Measurements from ENCODE around the gene LRRC41. TPM values are rescaled to one million over a fixed set of nuclear protein-coding genes. Genes with fewer than 3 reads are reported as not detected.
A peak's percentile ranks its signal among the peaks of the same experiment; 100 is the strongest.
"Not testable (repeated sequence)": the region's sequence is repeated elsewhere in the genome, so short reads cannot be mapped to it uniquely, and the experiment has no call there.

LRRC41 gene
- total and polyA plus RNA-seq, 7 donors = 34.1 to 76.7 (median 53.7) TPM

GRCh38 chr1:46248122-46248920 is 55.1 kb downstream of the LRRC41 start:
- H3K4me3 ChIP-seq = peak overlapping the region; percentile 72
- H3K4me1 ChIP-seq = no peaks in the 10 kb centered on the region
- 3 to 6% (median 3%) methylated on average over 7 of the region's 7 CpGs for WGBS, 3 donors
- DNase-seq (peak; percentile 19 to 57), ATAC-seq (no peak)
- TF ChIP-seq CTCF (IDR thresholded peaks at IDR 0.05) = no peak
- H3K36me3 ChIP-seq (ENCODE audit: insufficient read depth in 1 of 2, low read depth in 1 of 2) = no peaks in the 10 kb centered on the region
- no peak overlapping the region for H3K27ac ChIP-seq
- no peaks in the 10 kb centered on the region for H3K27me3 ChIP-seq (ENCODE audit: insufficient read depth in 3 of 3, low read length in 2 of 3)
- intact Hi-C loops (cut with DNase I) = loop anchor here in 1 of 2 donors (10.0 kb wide), 1 partner anchor 106 kb away; no protein-coding TSS in a partner anchor
- no peaks in the 10 kb centered on the region for H3K9me3 ChIP-seq

- no peak for TF ChIP-seq CTCF (IDR thresholded peaks at IDR 0.05)
- ATAC-seq (peak; percentile 97 to 98 (median 97)), DNase-seq (peak; percentile 98 to 99)
- H3K4me3 ChIP-seq = peak within 1 kb of the TSS; percentile 75
- H3K27me3 ChIP-seq (ENCODE audit: insufficient read depth in 3 of 3, low read length in 2 of 3) = no peaks in the 10 kb centered on the region
- H3K9me3 ChIP-seq = no peaks in the 10 kb centered on the region
- H3K4me1 ChIP-seq = no peaks in the 10 kb centered on the region
- peak within 1 kb of the TSS; percentile 70 for H3K27ac ChIP-seq
- 1% methylated on average over 36 to 48 of the region's 49 CpGs for WGBS, 3 donors
- no peaks in the 10 kb centered on the region for H3K36me3 ChIP-seq (ENCODE audit: insufficient read depth in 1 of 2, low read depth in 1 of 2)
- intact Hi-C loops (cut with DNase I) = loop anchor here in 1 of 2 donors (10.0 kb wide), 1 partner anchor 107 kb away; no protein-coding TSS in a partner anchor
Observed at GRCh38 chr1:46247436-46248121, 55.8 kb downstream of the LRRC41 start, which contains the start of gene RAD54L. RAD54L (plus strand) TSS chr1:46247763; CDS start chr1:46248406, 643 bp downstream.

GRCh38 chr1:46246548-46247435 is 56.6 kb downstream of the LRRC41 start:
- 3 to 4% (median 3%) methylated on average over 32 to 35 of the region's 35 CpGs for WGBS, 3 donors
- Histone ChIP-seq H3K9me3 (no peaks in the 10 kb centered on the region), H3K36me3 (ENCODE audit: insufficient read depth in 1 of 2, low read depth in 1 of 2) (no peaks in the 10 kb centered on the region), H3K4me1 (no peaks in the 10 kb centered on the region), H3K27me3 (ENCODE audit: insufficient read depth in 3 of 3, low read length in 2 of 3) (no peaks in the 10 kb centered on the region), H3K27ac (peak overlapping the region; percentile 70), H3K4me3 (peak overlapping the region; percentile 75)
- DNase-seq (peak; percentile 40 to 75), ATAC-seq (peak in 3 of 4 donors; percentile 86 to 91 (median 89))
- intact Hi-C loops (cut with DNase I) = loop anchor here in 1 of 2 donors (10.0 kb wide), 1 partner anchor 108 kb away; no protein-coding TSS in a partner anchor
- no peak for TF ChIP-seq CTCF (IDR thresholded peaks at IDR 0.05)

- not testable (repeated sequence) for H3K4me1 ChIP-seq; H3K36me3 ChIP-seq (ENCODE audit: insufficient read depth in 1 of 2, low read depth in 1 of 2); DNase-seq; H3K9me3 ChIP-seq; H3K27ac ChIP-seq; H3K4me3 ChIP-seq; H3K27me3 ChIP-seq (ENCODE audit: insufficient read depth in 3 of 3, low read length in 2 of 3); ATAC-seq
- intact Hi-C loops (cut with DNase I) = loop anchor here in 1 of 2 donors (10.0 kb wide), 1 partner anchor 109 kb away; no protein-coding TSS in a partner anchor
- 91 to 93% (median 92%) methylated on average over 14 to 17 of the region's 17 CpGs for WGBS, 3 donors
Observed at GRCh38 chr1:46246136-46246535, 57.3 kb downstream of the LRRC41 start.

All from psoas muscle (tissue), 8 donors.